GM23338 (cell line): ENCODE results near the gene CYTL1. TPM values are rescaled to one million over a fixed set of nuclear protein-coding genes. Genes with fewer than 3 reads are reported as not detected.

Source experiments
- ATAC-seq: fragments of 200-7000 bp; cut with Tn5 transposase; 3 replicates; pipeline ENCODE4 v1.9.1; 2020
- DNase-seq: peaks from one replicate; pipeline ENCODE4 v3.0.0-alpha.2; 2015; ENCODE audit warnings: low spot score
- H2AFZ ChIP-seq: fragments of 200-600 bp; sonication (generic); 2 replicates; pipeline ENCODE4 v1.8.0; 2016; ENCODE audit warnings: antibody characterized with exemption, mild to moderate bottlenecking, moderate library complexity
- H3F3A ChIP-seq: fragments of 200-600 bp; sonication (generic); replicated peaks from 2 replicates; pipeline ENCODE4 v1.8.0; 2017; ENCODE audit warnings: antibody characterized with exemption, mixed run types, low read depth
- H3K27ac ChIP-seq: fragments of 200-600 bp; sonication (generic); 2 replicates; pipeline ENCODE4 v1.6.1; 2016; ENCODE audit warnings: low read depth
- H3K27me3 ChIP-seq: fragments of 200-600 bp; sonication (generic); 2 replicates; pipeline ENCODE4 v1.8.0; 2016; ENCODE audit warnings: mild to moderate bottlenecking, mixed run types, moderate library complexity; ENCODE audit not compliant: insufficient read depth
- H3K36me3 ChIP-seq: fragments of 200-600 bp; sonication (generic); 2 replicates; pipeline ENCODE4 v1.8.0; 2016; ENCODE audit warnings: mild to moderate bottlenecking; ENCODE audit not compliant: insufficient read depth
- H3K4me1 ChIP-seq: fragments of 200-600 bp; sonication (generic); 2 replicates; pipeline ENCODE4 v1.8.0; 2016; ENCODE audit warnings: mild to moderate bottlenecking, moderate library complexity; ENCODE audit not compliant: insufficient read depth
- H3K4me2 ChIP-seq: fragments of 200-600 bp; sonication (generic); 2 replicates; pipeline ENCODE4 v1.7.1; 2017; ENCODE audit warnings: mixed run types
- H3K4me3 ChIP-seq: fragments of 200-600 bp; sonication (generic); 2 replicates; pipeline ENCODE4 v1.6.1; 2016; ENCODE audit warnings: mixed run types
- H3K79me2 ChIP-seq: fragments of 200-600 bp; sonication (generic); replicated peaks from 2 replicates; pipeline ENCODE4 v1.8.0; 2017; ENCODE audit warnings: mild to moderate bottlenecking; ENCODE audit not compliant: insufficient read depth
- H3K9me2 ChIP-seq: fragments of 200-600 bp; sonication (generic); 2 replicates; pipeline ENCODE4 v1.8.0; 2017; ENCODE audit not compliant: insufficient read depth
- H4K20me1 ChIP-seq: fragments of 200-600 bp; sonication (generic); replicated peaks from 2 replicates; pipeline ENCODE4 v1.8.0; 2017; ENCODE audit warnings: mild to moderate bottlenecking; ENCODE audit not compliant: insufficient read depth
- H3K27ac Mint-ChIP-seq: 2 replicates; pipeline ENCODE4 v1.8.0; 2020; ENCODE audit warnings: inconsistent platforms, mild to moderate bottlenecking, moderate library complexity, mixed read lengths
- H3K27me3 Mint-ChIP-seq: 3 replicates; pipeline ENCODE4 v1.8.0; 2022; ENCODE audit warnings: low read depth, mild to moderate bottlenecking, moderate library complexity, mixed read lengths, inconsistent platforms; ENCODE audit not compliant: insufficient read depth, poor library complexity
- H3K36me3 Mint-ChIP-seq: 3 replicates; pipeline ENCODE4 v1.8.0; 2021; ENCODE audit warnings: low read depth, mild to moderate bottlenecking, inconsistent platforms, moderate library complexity, mixed read lengths
- H3K4me1 Mint-ChIP-seq: 3 replicates; pipeline ENCODE4 v1.8.0; 2020; ENCODE audit warnings: mild to moderate bottlenecking, inconsistent platforms, mixed read lengths
- H3K4me3 Mint-ChIP-seq: 3 replicates; pipeline ENCODE4 v1.8.0; 2021; ENCODE audit warnings: moderate library complexity, mild to moderate bottlenecking, inconsistent platforms, mixed read lengths
- H3K9me3 Mint-ChIP-seq: 3 replicates; pipeline ENCODE4 v1.8.0; 2020; ENCODE audit warnings: moderate library complexity, mild to moderate bottlenecking, inconsistent platforms, mixed read lengths
- CREB1 ChIP-seq: fragments of 250-450 bp; sonication (Bioruptor Pico); IDR thresholded peaks from 2 replicates; pipeline ENCODE4 v1.5.0; 2020; ENCODE audit warnings: low read depth, mild to moderate bottlenecking, moderate library complexity
- EZH2 ChIP-seq: fragments of 200-600 bp; sonication (generic); IDR thresholded peaks from one replicate; pipeline ENCODE4 v1.8.0; 2017; ENCODE audit warnings: antibody characterized with exemption, mild to moderate bottlenecking, low read depth; ENCODE audit not compliant: unreplicated experiment
- EZH2phosphoT487 ChIP-seq: fragments of 200-600 bp; sonication (generic); IDR thresholded peaks from one replicate; pipeline ENCODE4 v1.8.1; 2018; ENCODE audit warnings: antibody characterized with exemption; ENCODE audit not compliant: unreplicated experiment
- JUNB ChIP-seq: IDR thresholded peaks from one replicate; pipeline ENCODE4 v1.6.1; 2016; ENCODE audit warnings: antibody characterized with exemption; ENCODE audit not compliant: unreplicated experiment
- NANOG ChIP-seq: IDR thresholded peaks from 2 replicates; pipeline ENCODE4 v1.6.1; 2016; ENCODE audit warnings: antibody characterized with exemption, borderline replicate concordance
- POLR2AphosphoS5 ChIP-seq: IDR thresholded peaks from 2 replicates; pipeline ENCODE4 v1.6.1; 2016; ENCODE audit warnings: antibody characterized with exemption, low read depth
- STAT1 ChIP-seq: IDR thresholded peaks from one replicate; pipeline ENCODE4 v1.6.1; 2016; ENCODE audit warnings: antibody characterized with exemption; ENCODE audit not compliant: unreplicated experiment
- ZNF114 ChIP-seq: fragments of 250-450 bp; sonication (Bioruptor Pico); IDR thresholded peaks from 2 replicates; pipeline ENCODE4 v1.5.0; 2020; ENCODE audit warnings: mild to moderate bottlenecking, moderate library complexity
- ZNF331 ChIP-seq: fragments of 250-450 bp; sonication (Bioruptor Pico); IDR thresholded peaks from 2 replicates; pipeline ENCODE4 v1.5.0; 2020; ENCODE audit warnings: low read depth, mild to moderate bottlenecking, moderate library complexity
- polyA plus RNA-seq: library from polyadenylated mRNA; unstranded; fragments of >200 nt; fragmentation: Nextera tagmentation; extraction: Ambion mirVana; gene quantifications from 2 replicates; pipeline ENCODE4 v1.2.1, GENCODE V29; 2016
- total RNA-seq: library from RNA; depleted of rRNA; stranded (reverse); fragments of >200 nt; shearing (Covaris generic); gene quantifications from 2 replicates; pipeline ENCODE4 v1.2.3, GENCODE V29; 2014
- TF ChIP-seq, protein P1 (sequence below): IDR thresholded peaks from one replicate; pipeline ENCODE4 v1.6.1; 2018; ENCODE audit warnings: antibody characterized with exemption; ENCODE audit not compliant: unreplicated experiment
- TF ChIP-seq, protein P2 (sequence below), 2 experiments: fragments of 200-600 bp in 1 of 2; sonication (generic) in 1 of 2; conservative IDR thresholded peaks; 2 replicates each; pipeline versions ENCODE4 v1.5.1 to v1.6.1; 2016 to 2017; ENCODE audit warnings: antibody characterized with exemption in 2 of 2, low read depth in 2 of 2, mild to moderate bottlenecking in 2 of 2, moderate library complexity in 1 of 2
- TF ChIP-seq, protein P3 (sequence below): fragments of 250-450 bp; sonication (Bioruptor Pico); IDR thresholded peaks from 2 replicates; pipeline ENCODE4 v1.5.0; 2020; ENCODE audit warnings: mild to moderate bottlenecking, moderate library complexity
- TF ChIP-seq, protein P4 (sequence below): IDR thresholded peaks from 2 replicates; pipeline ENCODE4 v1.6.1; 2016; ENCODE audit warnings: antibody characterized with exemption

The CYTL1 gene
- total and polyA plus RNA-seq, 2 experiments from 2014 or later = 12.6 to 17.6 TPM

DNA sequence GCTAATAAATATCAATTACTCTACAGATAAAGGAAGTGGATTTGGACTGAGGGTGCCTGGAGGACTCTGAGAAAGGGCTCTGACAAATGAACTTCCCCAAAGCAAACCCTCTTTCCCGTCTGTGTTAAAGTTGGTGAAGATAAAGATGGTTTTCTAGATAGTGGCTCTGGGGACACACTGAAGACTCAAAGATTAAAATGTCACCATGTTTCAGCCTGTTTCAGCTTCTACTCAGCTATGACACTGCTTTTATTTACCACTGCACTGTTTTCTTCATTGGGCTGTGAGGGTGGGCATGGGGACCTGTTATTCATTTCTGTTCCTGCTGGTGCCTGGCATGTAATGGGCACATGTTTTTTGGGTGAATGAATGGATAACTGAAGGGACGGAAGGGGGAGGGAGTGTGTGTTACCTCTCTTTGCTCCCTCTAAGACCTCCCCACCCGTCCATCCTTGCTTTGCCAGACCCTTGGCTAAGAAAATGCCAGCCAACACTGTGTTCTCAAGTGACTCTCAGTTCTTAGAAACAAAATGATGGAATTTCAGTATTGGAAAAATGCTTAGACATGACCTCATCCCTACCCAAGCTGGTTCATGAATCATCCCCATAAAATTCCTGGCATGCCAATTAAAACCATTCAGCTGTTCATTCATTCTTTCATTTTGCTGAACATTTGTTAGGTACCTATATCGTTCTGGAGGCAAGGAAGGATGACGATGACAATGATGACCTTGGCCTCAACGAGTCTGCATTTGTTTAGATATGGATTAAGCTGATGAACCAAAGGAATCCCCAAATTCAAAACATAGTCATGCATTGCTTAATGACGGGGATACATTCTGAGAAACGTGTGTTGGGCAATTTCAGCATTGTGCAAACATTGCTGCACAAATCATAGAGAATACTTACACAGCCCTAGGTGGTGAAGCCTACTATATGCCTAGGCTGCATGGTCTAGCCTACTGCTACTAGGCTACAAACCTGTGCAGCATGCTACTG lies 18.6 kb upstream of the CYTL1 start:
- no peak overlapping the region for H3K27ac ChIP-seq
- H3K27ac Mint-ChIP-seq = no peak overlapping the region
- no peaks in the 10 kb centered on the region for H3K36me3 Mint-ChIP-seq
- no peaks in the 10 kb centered on the region for H3K9me3 Mint-ChIP-seq
- peaks cover 2% of the 10 kb centered on the region for H3K27me3 Mint-ChIP-seq
- H3K79me2 ChIP-seq = no peaks in the 10 kb centered on the region
- no peak for TF ChIP-seq POLR2AphosphoS5
- TF ChIP-seq EZH2phosphoT487 = no peak
- TF ChIP-seq JUNB = no peak
- no peak for TF ChIP-seq EZH2
- no peak for TF ChIP-seq NANOG
- TF ChIP-seq ZNF331 (CRISPR knock-in tag) = no peak
- TF ChIP-seq, protein P1, sequence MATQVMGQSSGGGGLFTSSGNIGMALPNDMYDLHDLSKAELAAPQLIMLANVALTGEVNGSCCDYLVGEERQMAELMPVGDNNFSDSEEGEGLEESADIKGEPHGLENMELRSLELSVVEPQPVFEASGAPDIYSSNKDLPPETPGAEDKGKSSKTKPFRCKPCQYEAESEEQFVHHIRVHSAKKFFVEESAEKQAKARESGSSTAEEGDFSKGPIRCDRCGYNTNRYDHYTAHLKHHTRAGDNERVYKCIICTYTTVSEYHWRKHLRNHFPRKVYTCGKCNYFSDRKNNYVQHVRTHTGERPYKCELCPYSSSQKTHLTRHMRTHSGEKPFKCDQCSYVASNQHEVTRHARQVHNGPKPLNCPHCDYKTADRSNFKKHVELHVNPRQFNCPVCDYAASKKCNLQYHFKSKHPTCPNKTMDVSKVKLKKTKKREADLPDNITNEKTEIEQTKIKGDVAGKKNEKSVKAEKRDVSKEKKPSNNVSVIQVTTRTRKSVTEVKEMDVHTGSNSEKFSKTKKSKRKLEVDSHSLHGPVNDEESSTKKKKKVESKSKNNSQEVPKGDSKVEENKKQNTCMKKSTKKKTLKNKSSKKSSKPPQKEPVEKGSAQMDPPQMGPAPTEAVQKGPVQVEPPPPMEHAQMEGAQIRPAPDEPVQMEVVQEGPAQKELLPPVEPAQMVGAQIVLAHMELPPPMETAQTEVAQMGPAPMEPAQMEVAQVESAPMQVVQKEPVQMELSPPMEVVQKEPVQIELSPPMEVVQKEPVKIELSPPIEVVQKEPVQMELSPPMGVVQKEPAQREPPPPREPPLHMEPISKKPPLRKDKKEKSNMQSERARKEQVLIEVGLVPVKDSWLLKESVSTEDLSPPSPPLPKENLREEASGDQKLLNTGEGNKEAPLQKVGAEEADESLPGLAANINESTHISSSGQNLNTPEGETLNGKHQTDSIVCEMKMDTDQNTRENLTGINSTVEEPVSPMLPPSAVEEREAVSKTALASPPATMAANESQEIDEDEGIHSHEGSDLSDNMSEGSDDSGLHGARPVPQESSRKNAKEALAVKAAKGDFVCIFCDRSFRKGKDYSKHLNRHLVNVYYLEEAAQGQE = no peak
- TF ChIP-seq CREB1 (CRISPR knock-in tag) = no peak
- TF ChIP-seq, protein P2, sequence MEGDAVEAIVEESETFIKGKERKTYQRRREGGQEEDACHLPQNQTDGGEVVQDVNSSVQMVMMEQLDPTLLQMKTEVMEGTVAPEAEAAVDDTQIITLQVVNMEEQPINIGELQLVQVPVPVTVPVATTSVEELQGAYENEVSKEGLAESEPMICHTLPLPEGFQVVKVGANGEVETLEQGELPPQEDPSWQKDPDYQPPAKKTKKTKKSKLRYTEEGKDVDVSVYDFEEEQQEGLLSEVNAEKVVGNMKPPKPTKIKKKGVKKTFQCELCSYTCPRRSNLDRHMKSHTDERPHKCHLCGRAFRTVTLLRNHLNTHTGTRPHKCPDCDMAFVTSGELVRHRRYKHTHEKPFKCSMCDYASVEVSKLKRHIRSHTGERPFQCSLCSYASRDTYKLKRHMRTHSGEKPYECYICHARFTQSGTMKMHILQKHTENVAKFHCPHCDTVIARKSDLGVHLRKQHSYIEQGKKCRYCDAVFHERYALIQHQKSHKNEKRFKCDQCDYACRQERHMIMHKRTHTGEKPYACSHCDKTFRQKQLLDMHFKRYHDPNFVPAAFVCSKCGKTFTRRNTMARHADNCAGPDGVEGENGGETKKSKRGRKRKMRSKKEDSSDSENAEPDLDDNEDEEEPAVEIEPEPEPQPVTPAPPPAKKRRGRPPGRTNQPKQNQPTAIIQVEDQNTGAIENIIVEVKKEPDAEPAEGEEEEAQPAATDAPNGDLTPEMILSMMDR (conservative IDR thresholded peaks at IDR 0.05; ENCODE audit: low read depth in 2 of 2) = no peak
- no peak for TF ChIP-seq STAT1
- no peak for TF ChIP-seq ZNF114 (CRISPR knock-in tag)
- TF ChIP-seq, protein P3, sequence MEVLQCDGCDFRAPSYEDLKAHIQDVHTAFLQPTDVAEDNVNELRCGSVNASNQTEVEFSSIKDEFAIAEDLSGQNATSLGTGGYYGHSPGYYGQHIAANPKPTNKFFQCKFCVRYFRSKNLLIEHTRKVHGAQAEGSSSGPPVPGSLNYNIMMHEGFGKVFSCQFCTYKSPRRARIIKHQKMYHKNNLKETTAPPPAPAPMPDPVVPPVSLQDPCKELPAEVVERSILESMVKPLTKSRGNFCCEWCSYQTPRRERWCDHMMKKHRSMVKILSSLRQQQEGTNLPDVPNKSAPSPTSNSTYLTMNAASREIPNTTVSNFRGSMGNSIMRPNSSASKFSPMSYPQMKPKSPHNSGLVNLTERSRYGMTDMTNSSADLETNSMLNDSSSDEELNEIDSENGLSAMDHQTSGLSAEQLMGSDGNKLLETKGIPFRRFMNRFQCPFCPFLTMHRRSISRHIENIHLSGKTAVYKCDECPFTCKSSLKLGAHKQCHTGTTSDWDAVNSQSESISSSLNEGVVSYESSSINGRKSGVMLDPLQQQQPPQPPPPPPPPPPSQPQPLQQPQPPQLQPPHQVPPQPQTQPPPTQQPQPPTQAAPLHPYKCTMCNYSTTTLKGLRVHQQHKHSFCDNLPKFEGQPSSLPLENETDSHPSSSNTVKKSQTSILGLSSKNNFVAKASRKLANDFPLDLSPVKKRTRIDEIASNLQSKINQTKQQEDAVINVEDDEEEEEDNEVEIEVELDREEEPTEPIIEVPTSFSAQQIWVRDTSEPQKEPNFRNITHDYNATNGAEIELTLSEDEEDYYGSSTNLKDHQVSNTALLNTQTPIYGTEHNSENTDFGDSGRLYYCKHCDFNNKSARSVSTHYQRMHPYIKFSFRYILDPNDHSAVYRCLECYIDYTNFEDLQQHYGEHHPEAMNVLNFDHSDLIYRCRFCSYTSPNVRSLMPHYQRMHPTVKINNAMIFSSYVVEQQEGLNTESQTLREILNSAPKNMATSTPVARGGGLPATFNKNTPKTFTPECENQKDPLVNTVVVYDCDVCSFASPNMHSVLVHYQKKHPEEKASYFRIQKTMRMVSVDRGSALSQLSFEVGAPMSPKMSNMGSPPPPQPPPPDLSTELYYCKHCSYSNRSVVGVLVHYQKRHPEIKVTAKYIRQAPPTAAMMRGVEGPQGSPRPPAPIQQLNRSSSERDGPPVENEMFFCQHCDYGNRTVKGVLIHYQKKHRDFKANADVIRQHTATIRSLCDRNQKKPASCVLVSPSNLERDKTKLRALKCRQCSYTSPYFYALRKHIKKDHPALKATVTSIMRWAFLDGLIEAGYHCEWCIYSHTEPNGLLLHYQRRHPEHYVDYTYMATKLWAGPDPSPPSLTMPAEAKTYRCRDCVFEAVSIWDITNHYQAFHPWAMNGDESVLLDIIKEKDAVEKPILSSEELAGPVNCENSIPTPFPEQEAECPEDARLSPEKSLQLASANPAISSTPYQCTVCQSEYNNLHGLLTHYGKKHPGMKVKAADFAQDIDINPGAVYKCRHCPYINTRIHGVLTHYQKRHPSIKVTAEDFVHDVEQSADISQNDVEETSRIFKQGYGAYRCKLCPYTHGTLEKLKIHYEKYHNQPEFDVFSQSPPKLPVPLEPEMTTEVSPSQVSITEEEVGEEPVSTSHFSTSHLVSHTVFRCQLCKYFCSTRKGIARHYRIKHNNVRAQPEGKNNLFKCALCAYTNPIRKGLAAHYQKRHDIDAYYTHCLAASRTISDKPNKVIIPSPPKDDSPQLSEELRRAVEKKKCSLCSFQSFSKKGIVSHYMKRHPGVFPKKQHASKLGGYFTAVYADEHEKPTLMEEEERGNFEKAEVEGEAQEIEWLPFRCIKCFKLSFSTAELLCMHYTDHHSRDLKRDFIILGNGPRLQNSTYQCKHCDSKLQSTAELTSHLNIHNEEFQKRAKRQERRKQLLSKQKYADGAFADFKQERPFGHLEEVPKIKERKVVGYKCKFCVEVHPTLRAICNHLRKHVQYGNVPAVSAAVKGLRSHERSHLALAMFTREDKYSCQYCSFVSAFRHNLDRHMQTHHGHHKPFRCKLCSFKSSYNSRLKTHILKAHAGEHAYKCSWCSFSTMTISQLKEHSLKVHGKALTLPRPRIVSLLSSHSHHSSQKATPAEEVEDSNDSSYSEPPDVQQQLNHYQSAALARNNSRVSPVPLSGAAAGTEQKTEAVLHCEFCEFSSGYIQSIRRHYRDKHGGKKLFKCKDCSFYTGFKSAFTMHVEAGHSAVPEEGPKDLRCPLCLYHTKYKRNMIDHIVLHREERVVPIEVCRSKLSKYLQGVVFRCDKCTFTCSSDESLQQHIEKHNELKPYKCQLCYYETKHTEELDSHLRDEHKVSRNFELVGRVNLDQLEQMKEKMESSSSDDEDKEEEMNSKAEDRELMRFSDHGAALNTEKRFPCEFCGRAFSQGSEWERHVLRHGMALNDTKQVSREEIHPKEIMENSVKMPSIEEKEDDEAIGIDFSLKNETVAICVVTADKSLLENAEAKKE (CRISPR knock-in tag) = no peak
- TF ChIP-seq, protein P4, sequence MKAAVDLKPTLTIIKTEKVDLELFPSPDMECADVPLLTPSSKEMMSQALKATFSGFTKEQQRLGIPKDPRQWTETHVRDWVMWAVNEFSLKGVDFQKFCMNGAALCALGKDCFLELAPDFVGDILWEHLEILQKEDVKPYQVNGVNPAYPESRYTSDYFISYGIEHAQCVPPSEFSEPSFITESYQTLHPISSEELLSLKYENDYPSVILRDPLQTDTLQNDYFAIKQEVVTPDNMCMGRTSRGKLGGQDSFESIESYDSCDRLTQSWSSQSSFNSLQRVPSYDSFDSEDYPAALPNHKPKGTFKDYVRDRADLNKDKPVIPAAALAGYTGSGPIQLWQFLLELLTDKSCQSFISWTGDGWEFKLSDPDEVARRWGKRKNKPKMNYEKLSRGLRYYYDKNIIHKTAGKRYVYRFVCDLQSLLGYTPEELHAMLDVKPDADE = no peak
- H3K27me3 ChIP-seq = no peaks in the 10 kb centered on the region
- no peaks in the 10 kb centered on the region for H3K36me3 ChIP-seq
- peaks cover 4% of the 10 kb centered on the region; the same call in 1 of the 3 replicates for H3K4me1 Mint-ChIP-seq
- H3F3A ChIP-seq = no peaks in the 10 kb centered on the region
- no peak overlapping the region for H2AFZ ChIP-seq
- no peaks in the 10 kb centered on the region for H3K4me1 ChIP-seq
- H4K20me1 ChIP-seq = no peaks in the 10 kb centered on the region
- no peak for ATAC-seq
- DNase-seq = no peak
- H3K9me2 ChIP-seq = no peaks in the 10 kb centered on the region
- no peak overlapping the region for H3K4me3 ChIP-seq
- H3K4me3 Mint-ChIP-seq = no peak overlapping the region
- H3K4me2 ChIP-seq = no peak overlapping the region
